Activated T-cell treated with anti-CD3 and anti-CD28 coated beads for 4 hours (primary cell): ENCODE measurements around the gene ITLN2.
"Not testable (repeated sequence)": the region's sequence is repeated elsewhere in the genome, so short reads cannot be mapped to it uniquely, and the experiment has no call there.

Experiments
- DNase-seq: peaks from one replicate; pipeline ENCODE4 v3.0.0-alpha.2; 2020

ITLN2 gene

DNA sequence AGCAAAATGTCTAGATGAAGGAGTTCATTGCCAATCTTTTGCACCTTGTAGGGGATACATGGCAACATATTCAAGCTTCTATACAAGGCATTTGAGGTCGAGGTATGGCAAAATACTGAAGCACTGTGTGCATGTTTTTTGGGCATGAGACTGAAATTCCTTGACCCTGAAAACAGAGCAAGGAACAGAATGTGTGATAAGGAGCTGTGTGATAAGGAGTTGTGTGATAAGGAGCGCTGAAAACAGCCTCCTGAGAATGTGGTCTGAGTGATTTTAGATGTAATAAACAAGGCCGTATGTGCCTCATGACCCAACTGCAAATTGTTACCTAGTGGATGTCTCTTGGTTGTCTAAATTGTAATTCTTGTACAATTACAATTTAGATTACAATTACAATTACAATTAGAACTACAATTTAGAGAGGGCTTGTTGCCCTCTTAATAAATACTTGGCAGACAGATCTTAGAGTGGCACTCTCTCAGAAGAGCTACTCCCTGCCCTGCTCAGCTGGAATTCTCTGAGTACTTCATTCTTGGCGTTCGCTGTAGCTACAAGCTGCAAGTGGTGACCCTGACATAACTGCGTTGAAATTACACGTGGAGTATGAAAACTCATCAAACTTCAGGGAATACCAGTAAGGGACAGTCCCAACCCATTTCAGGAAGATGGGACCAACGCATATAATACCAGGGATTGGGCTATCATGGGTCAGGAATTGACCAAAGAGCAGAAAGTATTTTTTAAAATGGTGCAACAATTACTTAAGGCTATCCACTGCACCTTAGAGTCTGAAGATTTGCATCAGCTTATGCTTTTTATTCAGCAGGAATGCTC, 49.6 kb downstream of the ITLN2 start:
- DNase-seq, result no peak

DNA sequence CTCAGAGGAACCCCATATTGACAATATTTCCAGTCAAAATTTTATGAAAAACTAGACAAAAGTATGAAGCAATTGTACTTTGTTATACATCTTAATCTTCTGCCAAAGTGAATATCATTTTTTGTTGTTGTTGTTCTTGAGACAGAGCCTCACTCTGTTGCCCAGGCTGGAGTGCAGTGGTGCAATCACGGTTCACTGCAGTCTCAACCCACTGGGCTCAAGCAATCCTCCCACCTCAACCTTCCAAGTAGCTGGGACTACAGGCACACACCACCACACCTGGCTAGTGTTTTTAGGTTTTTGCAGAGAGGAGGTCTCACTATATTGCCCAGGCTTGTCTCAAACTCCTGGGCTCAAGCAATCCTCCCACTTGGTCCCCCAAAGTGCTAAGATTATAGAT, 52.4 kb downstream of the ITLN2 start:
- not testable (repeated sequence) for DNase-seq

DNA sequence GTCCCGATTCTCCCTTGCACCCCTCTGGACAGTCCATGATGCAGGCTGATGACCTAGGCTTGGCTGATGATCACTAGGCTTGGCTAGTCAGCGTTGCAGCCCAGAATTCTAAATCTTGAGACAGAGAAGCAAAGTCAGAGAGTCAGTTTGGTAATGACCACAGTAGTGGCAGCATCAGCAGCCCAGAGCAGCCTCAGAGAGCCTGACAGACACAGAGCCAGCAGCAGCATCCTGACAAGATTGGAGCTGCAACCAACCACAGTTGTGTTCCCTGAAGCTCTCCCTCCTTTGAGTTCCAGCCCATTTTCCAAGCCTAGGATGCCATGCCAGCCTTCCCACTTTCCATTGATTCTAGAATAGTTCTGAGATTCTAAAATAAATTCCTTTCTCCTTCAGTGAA, 52.8 kb downstream of the ITLN2 start:
- DNase-seq, result no peak

DNA sequence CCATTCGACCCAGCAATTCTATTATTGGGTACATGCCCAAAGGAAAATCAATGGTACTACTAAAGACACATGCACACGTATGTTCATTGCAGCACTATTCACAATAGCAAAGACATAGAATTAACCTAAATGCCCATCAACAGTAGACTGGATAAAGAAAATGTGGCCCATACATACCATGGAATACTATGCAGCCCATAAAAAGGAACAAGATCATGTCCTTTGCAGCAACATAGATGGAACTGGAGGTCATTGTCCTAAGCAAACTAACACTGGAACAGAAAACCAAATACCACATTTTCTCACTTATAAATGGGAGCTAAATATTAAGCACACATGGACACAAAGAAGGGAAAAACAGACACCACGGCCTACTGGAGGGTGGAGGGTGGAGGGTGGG, 53.9 kb downstream of the ITLN2 start:
- not testable (repeated sequence) for DNase-seq
